OCI-LY7 (cell line): ENCODE results near the gene MMP26. TPM values are rescaled to one million over a fixed set of nuclear protein-coding genes. Genes with fewer than 3 reads are reported as not detected.
A peak's percentile ranks its signal among the peaks of the same experiment; 100 is the strongest.

Experiments
- Bru-seq: library from RNA; stranded (reverse); fragments of 400-500 nt; gene quantifications from one replicate; lab custom pipeline; 2021; lab: Mats Ljungman, UMichigan
- BruChase-seq, 2 experiments: library from RNA; stranded (reverse); fragments of 400-500 nt; gene quantifications; one replicate each; lab custom pipeline; 2021; lab: Mats Ljungman, UMichigan
- BruUV-seq: library from RNA; stranded (reverse); fragments of 400-500 nt; replicated peaks from 2 replicates; lab custom pipeline; 2021; lab: Mats Ljungman, UMichigan
- CTCF ChIA-PET: fragments of 300-600 bp; sonication (Branson Sonifier 250); formaldehyde crosslinking; loops from one replicate; lab custom pipeline; 2022; ENCODE audit warnings: antibody characterized with exemption; ENCODE audit not compliant: unreplicated experiment; lab: Charles Lee
- POLR2A ChIA-PET: fragments of 300-600 bp; sonication (Branson Sonifier 250); formaldehyde crosslinking; loops from one replicate; lab custom pipeline; 2022; ENCODE audit warnings: antibody characterized with exemption; lab: Charles Lee
- DNase-seq: peaks from one replicate; pipeline ENCODE4 v3.0.0-alpha.2; 2015; ENCODE audit warnings: low spot score
- H2AFZ ChIP-seq: fragments of 200-600 bp; sonication (generic), shearing (Covaris generic); 2 replicates; pipeline ENCODE4 v1.6.1; 2014; ENCODE audit warnings: mild to moderate bottlenecking, antibody characterized with exemption, low read length, moderate library complexity
- H3K27ac ChIP-seq: fragments of 200-600 bp; sonication (generic); 2 replicates; pipeline ENCODE4 v1.5.1; 2014; ENCODE audit warnings: mixed run types, low read depth, mild to moderate bottlenecking, moderate library complexity, low read length, inconsistent platforms; ENCODE audit not compliant: poor library complexity, severe bottlenecking
- H3K36me3 ChIP-seq: fragments of 200-600 bp; sonication (generic); 2 replicates; pipeline ENCODE4 v1.6.1; 2014; ENCODE audit warnings: mild to moderate bottlenecking, antibody characterized with exemption, low read length, moderate library complexity, mixed read lengths; ENCODE audit not compliant: insufficient read depth
- H3K4me1 ChIP-seq: fragments of 200-600 bp; sonication (generic); 2 replicates; pipeline ENCODE4 v1.5.1; 2014; ENCODE audit warnings: mild to moderate bottlenecking, low read length; ENCODE audit not compliant: insufficient read depth, poor library complexity, severe bottlenecking
- H3K4me2 ChIP-seq: fragments of 200-600 bp; sonication (generic); 2 replicates; pipeline ENCODE4 v1.6.1; 2014; ENCODE audit warnings: mild to moderate bottlenecking, low read length
- H3K4me3 ChIP-seq: fragments of 200-600 bp; sonication (generic); 2 replicates; pipeline ENCODE4 v1.5.1; 2014; ENCODE audit warnings: mild to moderate bottlenecking, low read depth, low read length; ENCODE audit not compliant: poor library complexity, severe bottlenecking
- H3K79me2 ChIP-seq: fragments of 200-600 bp; sonication (generic); 2 replicates; pipeline ENCODE4 v1.6.1; 2016; ENCODE audit warnings: low read depth, mild to moderate bottlenecking, low read length, moderate library complexity, mixed read lengths; ENCODE audit not compliant: insufficient read depth
- H3K9me2 ChIP-seq: fragments of 200-600 bp; sonication (generic); 2 replicates; pipeline ENCODE4 v1.6.1; 2016; ENCODE audit warnings: mild to moderate bottlenecking, low read length, mixed read lengths; ENCODE audit not compliant: insufficient read depth
- H3K9me3 ChIP-seq: fragments of 200-600 bp; sonication (generic); 2 replicates; pipeline ENCODE4 v1.6.1; 2014; ENCODE audit warnings: mild to moderate bottlenecking, mixed run types, low read length, mixed read lengths
- H4K20me1 ChIP-seq: fragments of 200-600 bp; sonication (generic); 2 replicates; pipeline ENCODE4 v1.6.1; 2014; ENCODE audit warnings: mild to moderate bottlenecking, antibody characterized with exemption, low read length, moderate library complexity, mixed read lengths; ENCODE audit not compliant: insufficient read depth
- EZH2phosphoT487 ChIP-seq: fragments of 200-600 bp; sonication (generic); IDR thresholded peaks from 2 replicates; pipeline ENCODE4 v1.6.1; 2018; ENCODE audit warnings: low read depth, borderline replicate concordance, mild to moderate bottlenecking, mixed run types, antibody characterized with exemption, low read length, moderate library complexity, mixed read lengths
- intact Hi-C: fragments of 100-400 bp; cut with micrococcal nuclease; formaldehyde crosslinking; loops from one replicate; pipeline ENCODE4 v1.10.0; 2022; ENCODE audit not compliant: unreplicated experiment
- long read RNA-seq: library from polyadenylated mRNA; stranded (forward); transcript quantifications from one replicate; pipeline ENCODE4 v2.0.0, GENCODE V29; 2022
- total RNA-seq, 2 experiments: library from RNA; depleted of rRNA in 1 of 2; stranded (reverse); fragments of >200 nt in 1 of 2; shearing (Covaris generic) in 1 of 2; gene quantifications; 2 replicates each; pipeline ENCODE4 v1.2.3, GENCODE V29; 2014 to 2022
- TF ChIP-seq, protein P1 (sequence below): fragments of 200-600 bp; sonication (generic); conservative IDR thresholded peaks from 2 replicates; pipeline ENCODE4 v1.5.1; 2014; ENCODE audit warnings: mild to moderate bottlenecking, antibody characterized with exemption, low read length, moderate library complexity, mixed read lengths

Gene MMP26
- total RNA-seq (2014; rRNA removed; shearing (Covaris generic)), result not detected in 2 replicates
- total RNA-seq (2022), result not detected in 2 replicates
- not detected for Bru-seq, nascent RNA
- percentile 1 among the genes with signal in this experiment for BruChase-seq, experiment 1, labeled RNA remaining after a 6-hour chase
- not detected for BruChase-seq, experiment 2, labeled RNA remaining after a 2-hour chase
- long read RNA-seq, result 0 reads

DNA sequence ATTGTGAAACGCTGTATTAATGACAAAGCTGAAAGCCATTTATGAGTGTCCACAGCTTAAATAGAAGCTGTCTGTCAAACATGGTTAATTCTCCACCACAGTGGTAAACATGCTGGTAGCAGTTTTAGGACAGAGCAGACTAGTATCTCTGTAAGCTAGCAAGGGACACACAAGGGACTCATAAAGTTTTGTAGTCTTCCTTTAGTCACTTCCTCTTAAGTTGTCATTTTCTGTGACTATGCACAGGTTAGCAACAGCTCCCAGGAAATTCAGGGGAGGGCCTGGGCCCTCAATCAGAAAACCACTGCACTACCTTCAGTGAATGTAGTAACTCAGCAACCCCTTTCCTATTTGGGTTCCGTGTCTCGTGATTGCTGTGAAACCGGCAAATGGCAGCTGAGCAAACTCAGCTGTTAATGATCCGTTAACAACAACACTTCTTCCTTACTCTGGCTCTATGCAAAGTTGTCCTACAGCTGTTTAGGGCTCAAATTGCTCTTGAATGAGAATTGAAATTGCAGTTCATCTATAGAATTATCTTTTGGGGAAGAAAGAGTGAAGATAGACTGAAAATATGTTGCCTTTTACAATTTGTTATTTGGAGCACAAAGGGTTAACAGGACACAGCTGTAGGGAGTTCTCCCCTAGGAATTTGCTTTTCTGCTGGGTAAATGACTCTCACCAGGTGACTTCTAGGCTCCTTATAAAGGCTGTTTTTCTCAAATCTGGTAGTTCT, at the start of gene MMP26:
Gene MMP26, plus strand, starts transcription at position 731 of the 736 bp plus-strand sequence.
- Histone ChIP-seq H3K27ac (no peak within 1 kb of the TSS), H3K79me2 (no peaks in the 10 kb centered on the region), H3K9me3 (no peaks in the 10 kb centered on the region), H3K9me2 (no peaks in the 10 kb centered on the region), H3K4me2 (no peak within 1 kb of the TSS), H3K4me3 (no peak within 1 kb of the TSS), H3K4me1 (no peaks in the 10 kb centered on the region), H2AFZ (no peak within 1 kb of the TSS), H4K20me1 (no peaks in the 10 kb centered on the region), H3K36me3 (no peaks in the 10 kb centered on the region)
- DNase-seq, result no peak
- BruUV-seq, result no TSS peak
- CTCF ChIA-PET, result no interaction called here
- intact Hi-C loops, result no loop called here
- no peak for TF ChIP-seq EZH2phosphoT487
- TF ChIP-seq, protein P1, sequence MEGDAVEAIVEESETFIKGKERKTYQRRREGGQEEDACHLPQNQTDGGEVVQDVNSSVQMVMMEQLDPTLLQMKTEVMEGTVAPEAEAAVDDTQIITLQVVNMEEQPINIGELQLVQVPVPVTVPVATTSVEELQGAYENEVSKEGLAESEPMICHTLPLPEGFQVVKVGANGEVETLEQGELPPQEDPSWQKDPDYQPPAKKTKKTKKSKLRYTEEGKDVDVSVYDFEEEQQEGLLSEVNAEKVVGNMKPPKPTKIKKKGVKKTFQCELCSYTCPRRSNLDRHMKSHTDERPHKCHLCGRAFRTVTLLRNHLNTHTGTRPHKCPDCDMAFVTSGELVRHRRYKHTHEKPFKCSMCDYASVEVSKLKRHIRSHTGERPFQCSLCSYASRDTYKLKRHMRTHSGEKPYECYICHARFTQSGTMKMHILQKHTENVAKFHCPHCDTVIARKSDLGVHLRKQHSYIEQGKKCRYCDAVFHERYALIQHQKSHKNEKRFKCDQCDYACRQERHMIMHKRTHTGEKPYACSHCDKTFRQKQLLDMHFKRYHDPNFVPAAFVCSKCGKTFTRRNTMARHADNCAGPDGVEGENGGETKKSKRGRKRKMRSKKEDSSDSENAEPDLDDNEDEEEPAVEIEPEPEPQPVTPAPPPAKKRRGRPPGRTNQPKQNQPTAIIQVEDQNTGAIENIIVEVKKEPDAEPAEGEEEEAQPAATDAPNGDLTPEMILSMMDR, result no peak
- POLR2A ChIA-PET, result interaction anchor here (2.0 kb wide), 1 partner anchor 8 kb away, joined by 6 read pairs; no protein-coding TSS in a partner anchor

DNA sequence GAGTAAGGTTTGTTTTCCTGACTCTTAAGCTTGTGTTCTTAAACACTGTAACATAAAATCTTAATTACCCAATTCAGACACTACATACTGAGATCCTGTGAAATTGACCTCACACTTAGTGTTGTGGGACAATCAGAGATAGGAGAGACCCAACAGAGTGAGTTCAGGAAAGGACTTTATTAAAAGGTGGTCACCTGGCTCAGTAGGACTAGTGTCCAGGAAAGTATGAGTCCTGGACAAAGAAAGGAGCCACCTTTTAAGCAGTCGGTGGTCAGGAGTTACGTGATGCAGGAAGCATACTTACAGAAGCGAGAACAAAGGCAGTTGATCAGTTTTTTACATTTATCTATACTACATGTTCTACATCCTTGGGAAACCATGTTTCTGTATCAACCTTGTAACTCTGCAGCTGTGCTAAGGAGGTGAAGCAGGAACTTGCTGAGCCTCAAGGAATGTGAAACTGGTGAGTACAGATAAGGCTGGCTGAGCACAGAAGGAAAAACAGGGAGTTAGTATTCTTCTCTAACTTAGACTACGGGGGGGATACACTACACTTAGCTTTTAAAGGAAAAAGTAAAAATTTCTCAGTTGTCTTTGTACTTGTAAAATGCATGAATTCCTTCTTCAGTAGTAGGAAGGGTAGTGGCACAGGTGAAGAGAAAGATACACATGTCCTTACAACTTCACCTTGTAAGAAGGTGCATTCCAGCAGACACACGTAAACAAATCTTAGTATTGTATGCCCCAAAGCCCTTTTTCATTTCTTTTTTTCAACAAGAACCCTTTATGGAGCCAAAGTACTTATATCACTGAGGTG, 45.7 kb upstream of the MMP26 start:
- Histone ChIP-seq H3K79me2 (no peaks in the 10 kb centered on the region), H3K27ac (no peak overlapping the region), H4K20me1 (no peaks in the 10 kb centered on the region), H3K4me3 (no peak overlapping the region), H3K4me1 (no peaks in the 10 kb centered on the region), H2AFZ (no peak overlapping the region), H3K9me3 (no peaks in the 10 kb centered on the region), H3K4me2 (no peak overlapping the region), H3K36me3 (no peaks in the 10 kb centered on the region), H3K9me2 (no peaks in the 10 kb centered on the region)
- intact Hi-C loops, result no loop called here
- no TSS peak for BruUV-seq
- ChIA-PET POLR2A (interaction anchor here (0.7 kb wide), 1 partner anchor 9 kb away, joined by 3 read pairs; no protein-coding TSS in a partner anchor), CTCF (no interaction called here)
- DNase-seq, result no peak
- TF ChIP-seq EZH2phosphoT487, result no peak
- TF ChIP-seq, protein P1, result no peak
